Measurements from ENCODE around the gene OR14J1.
"Not testable (repeated sequence)": the region's sequence is repeated elsewhere in the genome, so short reads cannot be mapped to it uniquely, and the experiment has no call there.

The OR14J1 gene

DNA sequence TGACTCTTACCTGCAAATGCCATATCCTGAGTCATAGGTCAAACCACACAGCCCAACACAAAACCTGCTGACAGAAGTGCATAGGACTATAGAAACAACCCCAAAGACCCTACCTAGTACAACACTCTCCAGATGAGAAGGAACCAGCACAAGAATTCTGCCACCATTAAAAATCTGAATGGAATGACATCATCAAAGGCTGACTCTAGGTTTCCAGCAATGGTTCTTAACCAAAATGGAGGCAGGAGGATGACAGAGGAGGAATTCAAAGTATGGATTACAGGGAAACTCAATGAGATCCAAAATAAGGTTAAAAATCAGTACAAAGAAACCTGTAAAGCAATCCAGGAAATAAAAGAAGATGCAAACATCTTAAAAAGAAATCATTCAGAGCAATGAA is 31.2 kb downstream of the OR14J1 start:
- no peak for ATAC-seq
- TF ChIP-seq PPARA (CRISPR knock-in tag; IDR thresholded peaks at IDR 0.05; ENCODE audit: borderline replicate concordance) (no peak), TOX (CRISPR knock-in tag; IDR thresholded peaks at IDR 0.05; ENCODE audit: borderline replicate concordance) (no peak), TCF4 (CRISPR knock-in tag; IDR thresholded peaks at IDR 0.05; ENCODE audit: borderline replicate concordance) (no peak), GLIS3 (CRISPR knock-in tag; IDR thresholded peaks at IDR 0.05) (no peak)
- TF ChIP-seq, protein P1, sequence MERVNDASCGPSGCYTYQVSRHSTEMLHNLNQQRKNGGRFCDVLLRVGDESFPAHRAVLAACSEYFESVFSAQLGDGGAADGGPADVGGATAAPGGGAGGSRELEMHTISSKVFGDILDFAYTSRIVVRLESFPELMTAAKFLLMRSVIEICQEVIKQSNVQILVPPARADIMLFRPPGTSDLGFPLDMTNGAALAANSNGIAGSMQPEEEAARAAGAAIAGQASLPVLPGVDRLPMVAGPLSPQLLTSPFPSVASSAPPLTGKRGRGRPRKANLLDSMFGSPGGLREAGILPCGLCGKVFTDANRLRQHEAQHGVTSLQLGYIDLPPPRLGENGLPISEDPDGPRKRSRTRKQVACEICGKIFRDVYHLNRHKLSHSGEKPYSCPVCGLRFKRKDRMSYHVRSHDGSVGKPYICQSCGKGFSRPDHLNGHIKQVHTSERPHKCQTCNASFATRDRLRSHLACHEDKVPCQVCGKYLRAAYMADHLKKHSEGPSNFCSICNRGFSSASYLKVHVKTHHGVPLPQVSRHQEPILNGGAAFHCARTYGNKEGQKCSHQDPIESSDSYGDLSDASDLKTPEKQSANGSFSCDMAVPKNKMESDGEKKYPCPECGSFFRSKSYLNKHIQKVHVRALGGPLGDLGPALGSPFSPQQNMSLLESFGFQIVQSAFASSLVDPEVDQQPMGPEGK (CRISPR knock-in tag; IDR thresholded peaks at IDR 0.05; ENCODE audit: borderline replicate concordance): no peak

GRCh38 chr6:29336269-29336668 is 34.8 kb downstream of the OR14J1 start:
- no peak for ATAC-seq
- TF ChIP-seq PPARA (CRISPR knock-in tag; IDR thresholded peaks at IDR 0.05; ENCODE audit: borderline replicate concordance) (no peak), TCF4 (CRISPR knock-in tag; IDR thresholded peaks at IDR 0.05; ENCODE audit: borderline replicate concordance) (no peak)
- TF ChIP-seq, protein P2, sequence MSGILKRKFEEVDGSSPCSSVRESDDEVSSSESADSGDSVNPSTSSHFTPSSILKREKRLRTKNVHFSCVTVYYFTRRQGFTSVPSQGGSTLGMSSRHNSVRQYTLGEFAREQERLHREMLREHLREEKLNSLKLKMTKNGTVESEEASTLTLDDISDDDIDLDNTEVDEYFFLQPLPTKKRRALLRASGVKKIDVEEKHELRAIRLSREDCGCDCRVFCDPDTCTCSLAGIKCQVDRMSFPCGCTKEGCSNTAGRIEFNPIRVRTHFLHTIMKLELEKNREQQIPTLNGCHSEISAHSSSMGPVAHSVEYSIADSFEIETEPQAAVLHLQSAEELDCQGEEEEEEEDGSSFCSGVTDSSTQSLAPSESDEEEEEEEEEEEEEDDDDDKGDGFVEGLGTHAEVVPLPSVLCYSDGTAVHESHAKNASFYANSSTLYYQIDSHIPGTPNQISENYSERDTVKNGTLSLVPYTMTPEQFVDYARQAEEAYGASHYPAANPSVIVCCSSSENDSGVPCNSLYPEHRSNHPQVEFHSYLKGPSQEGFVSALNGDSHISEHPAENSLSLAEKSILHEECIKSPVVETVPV (CRISPR knock-in tag; IDR thresholded peaks at IDR 0.05): no peak

GRCh38 chr6:29345380-29345779 is 43.9 kb downstream of the OR14J1 start:
- TF ChIP-seq RARB (CRISPR knock-in tag; IDR thresholded peaks at IDR 0.05) (no peak), ESRRG (CRISPR knock-in tag; IDR thresholded peaks at IDR 0.05) (no peak)
- no peak for ATAC-seq

GRCh38 chr6:29349348-29349747 is 47.8 kb downstream of the OR14J1 start:
- not testable (repeated sequence) for ATAC-seq

- TF ChIP-seq POU6F1 (CRISPR knock-in tag; IDR thresholded peaks at IDR 0.05; ENCODE audit: borderline replicate concordance, low read depth) (no peak), ESRRG (CRISPR knock-in tag; IDR thresholded peaks at IDR 0.05) (no peak), CSDC2 (CRISPR knock-in tag; IDR thresholded peaks at IDR 0.05) (no peak), ZFP30 (CRISPR knock-in tag; IDR thresholded peaks at IDR 0.05) (no peak), ARNTL (CRISPR knock-in tag; IDR thresholded peaks at IDR 0.05; ENCODE audit: borderline replicate concordance, low read depth) (no peak), ISL1 (CRISPR knock-in tag; IDR thresholded peaks at IDR 0.05) (no peak), SNAI2 (CRISPR knock-in tag; IDR thresholded peaks at IDR 0.05) (no peak), ZNF70 (CRISPR knock-in tag; IDR thresholded peaks at IDR 0.05) (no peak), ZC3H10 (CRISPR knock-in tag; IDR thresholded peaks at IDR 0.05) (no peak), CREB5 (CRISPR knock-in tag; IDR thresholded peaks at IDR 0.05; ENCODE audit: low read depth) (no peak), ZNF565 (CRISPR knock-in tag; conservative IDR thresholded peaks at IDR 0.05; ENCODE audit: low read depth) (no peak), ZNF8 (CRISPR knock-in tag; IDR thresholded peaks at IDR 0.05) (no peak), BACH2 (CRISPR knock-in tag; IDR thresholded peaks at IDR 0.05; ENCODE audit: borderline replicate concordance) (no peak), GLIS3 (CRISPR knock-in tag; IDR thresholded peaks at IDR 0.05) (no peak), TOX (CRISPR knock-in tag; IDR thresholded peaks at IDR 0.05; ENCODE audit: borderline replicate concordance) (no peak)
- TF ChIP-seq, protein P3, sequence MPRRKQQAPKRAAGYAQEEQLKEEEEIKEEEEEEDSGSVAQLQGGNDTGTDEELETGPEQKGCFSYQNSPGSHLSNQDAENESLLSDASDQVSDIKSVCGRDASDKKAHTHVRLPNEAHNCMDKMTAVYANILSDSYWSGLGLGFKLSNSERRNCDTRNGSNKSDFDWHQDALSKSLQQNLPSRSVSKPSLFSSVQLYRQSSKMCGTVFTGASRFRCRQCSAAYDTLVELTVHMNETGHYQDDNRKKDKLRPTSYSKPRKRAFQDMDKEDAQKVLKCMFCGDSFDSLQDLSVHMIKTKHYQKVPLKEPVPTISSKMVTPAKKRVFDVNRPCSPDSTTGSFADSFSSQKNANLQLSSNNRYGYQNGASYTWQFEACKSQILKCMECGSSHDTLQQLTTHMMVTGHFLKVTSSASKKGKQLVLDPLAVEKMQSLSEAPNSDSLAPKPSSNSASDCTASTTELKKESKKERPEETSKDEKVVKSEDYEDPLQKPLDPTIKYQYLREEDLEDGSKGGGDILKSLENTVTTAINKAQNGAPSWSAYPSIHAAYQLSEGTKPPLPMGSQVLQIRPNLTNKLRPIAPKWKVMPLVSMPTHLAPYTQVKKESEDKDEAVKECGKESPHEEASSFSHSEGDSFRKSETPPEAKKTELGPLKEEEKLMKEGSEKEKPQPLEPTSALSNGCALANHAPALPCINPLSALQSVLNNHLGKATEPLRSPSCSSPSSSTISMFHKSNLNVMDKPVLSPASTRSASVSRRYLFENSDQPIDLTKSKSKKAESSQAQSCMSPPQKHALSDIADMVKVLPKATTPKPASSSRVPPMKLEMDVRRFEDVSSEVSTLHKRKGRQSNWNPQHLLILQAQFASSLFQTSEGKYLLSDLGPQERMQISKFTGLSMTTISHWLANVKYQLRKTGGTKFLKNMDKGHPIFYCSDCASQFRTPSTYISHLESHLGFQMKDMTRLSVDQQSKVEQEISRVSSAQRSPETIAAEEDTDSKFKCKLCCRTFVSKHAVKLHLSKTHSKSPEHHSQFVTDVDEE (CRISPR knock-in tag; IDR thresholded peaks at IDR 0.05): no peak
- TF ChIP-seq, protein P2 (CRISPR knock-in tag; IDR thresholded peaks at IDR 0.05): no peak
- no peak for ATAC-seq
Observed at GRCh38 chr6:29354980-29355379, 53.5 kb downstream of the OR14J1 start.

All from SK-N-SH treated with all-trans-retinoic acid at 6 μM for 48 hours (cell line).